ENCODE data around the gene MTA1. TPM values are rescaled to one million over a fixed set of nuclear protein-coding genes. Genes with fewer than 3 reads are reported as not detected.

MTA1 gene
- total and polyA plus RNA-seq, 2 of the 8 experiments (the other 6 are each of a cell fraction or from before 2014, with no cell fraction given): 73.9 to 221 TPM

- TF ChIP-seq E2F6 (IDR thresholded peaks at IDR 0.05): no peak
Observed at GRCh38 chr14:105426416-105427130, 6.9 kb downstream of the MTA1 start (continued).

All from H1 (cell line).